GM06990 (cell line): ENCODE data around the gene UTS2.

Source experiments
- DNase-seq: peaks from one replicate; pipeline ENCODE4 v3.0.0-alpha.2; 2011; ENCODE audit not compliant: insufficient read length; ENCODE audit errors: extremely low read depth
- H3K27me3 ChIP-seq: replicated peaks from 2 replicates; pipeline ENCODE4 v1.6.0; 2011; ENCODE audit warnings: low read length; ENCODE audit not compliant: control insufficient read depth, insufficient read depth
- H3K36me3 ChIP-seq: 2 replicates; pipeline ENCODE4 v1.5.1; 2011; ENCODE audit warnings: low read length; ENCODE audit not compliant: control insufficient read depth, insufficient read depth
- H3K4me3 ChIP-seq: replicated peaks from 2 replicates; pipeline ENCODE4 v1.5.1; 2011; ENCODE audit warnings: low read depth, mild to moderate bottlenecking, control low read depth, low read length
- TF ChIP-seq, protein P1 (sequence below): IDR thresholded peaks from 2 replicates; pipeline ENCODE4 v1.5.1; 2011; ENCODE audit warnings: low read length, control low read depth, mild to moderate bottlenecking, inconsistent platforms; ENCODE audit not compliant: insufficient read depth, poor library complexity, severe bottlenecking

UTS2 gene

DNA sequence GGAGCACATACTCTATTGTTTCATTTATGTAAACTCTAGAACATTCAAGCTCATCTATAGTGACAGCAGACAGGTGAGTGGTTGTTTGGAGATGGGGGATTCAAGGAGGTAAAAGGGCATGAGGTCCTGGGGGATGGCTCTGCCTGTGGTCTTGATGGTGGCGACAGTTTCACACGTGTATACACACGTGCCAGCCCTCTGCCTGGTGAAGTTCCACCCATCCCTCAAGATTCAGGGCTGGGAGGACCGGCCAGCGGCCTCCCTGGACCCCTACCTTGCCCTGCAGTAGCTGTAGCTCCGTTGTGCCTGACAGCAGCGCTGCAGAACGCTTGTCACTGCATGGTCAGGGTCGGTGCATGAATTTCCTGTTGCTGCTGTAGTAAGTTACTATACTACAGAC lies 38.9 kb upstream of the UTS2 start:
- TF ChIP-seq, protein P1, sequence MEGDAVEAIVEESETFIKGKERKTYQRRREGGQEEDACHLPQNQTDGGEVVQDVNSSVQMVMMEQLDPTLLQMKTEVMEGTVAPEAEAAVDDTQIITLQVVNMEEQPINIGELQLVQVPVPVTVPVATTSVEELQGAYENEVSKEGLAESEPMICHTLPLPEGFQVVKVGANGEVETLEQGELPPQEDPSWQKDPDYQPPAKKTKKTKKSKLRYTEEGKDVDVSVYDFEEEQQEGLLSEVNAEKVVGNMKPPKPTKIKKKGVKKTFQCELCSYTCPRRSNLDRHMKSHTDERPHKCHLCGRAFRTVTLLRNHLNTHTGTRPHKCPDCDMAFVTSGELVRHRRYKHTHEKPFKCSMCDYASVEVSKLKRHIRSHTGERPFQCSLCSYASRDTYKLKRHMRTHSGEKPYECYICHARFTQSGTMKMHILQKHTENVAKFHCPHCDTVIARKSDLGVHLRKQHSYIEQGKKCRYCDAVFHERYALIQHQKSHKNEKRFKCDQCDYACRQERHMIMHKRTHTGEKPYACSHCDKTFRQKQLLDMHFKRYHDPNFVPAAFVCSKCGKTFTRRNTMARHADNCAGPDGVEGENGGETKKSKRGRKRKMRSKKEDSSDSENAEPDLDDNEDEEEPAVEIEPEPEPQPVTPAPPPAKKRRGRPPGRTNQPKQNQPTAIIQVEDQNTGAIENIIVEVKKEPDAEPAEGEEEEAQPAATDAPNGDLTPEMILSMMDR: no peak
- no peaks in the 10 kb centered on the region for H3K27me3 ChIP-seq
- DNase-seq: no peak
- no peak overlapping the region for H3K4me3 ChIP-seq
- H3K36me3 ChIP-seq: no peaks in the 10 kb centered on the region

DNA sequence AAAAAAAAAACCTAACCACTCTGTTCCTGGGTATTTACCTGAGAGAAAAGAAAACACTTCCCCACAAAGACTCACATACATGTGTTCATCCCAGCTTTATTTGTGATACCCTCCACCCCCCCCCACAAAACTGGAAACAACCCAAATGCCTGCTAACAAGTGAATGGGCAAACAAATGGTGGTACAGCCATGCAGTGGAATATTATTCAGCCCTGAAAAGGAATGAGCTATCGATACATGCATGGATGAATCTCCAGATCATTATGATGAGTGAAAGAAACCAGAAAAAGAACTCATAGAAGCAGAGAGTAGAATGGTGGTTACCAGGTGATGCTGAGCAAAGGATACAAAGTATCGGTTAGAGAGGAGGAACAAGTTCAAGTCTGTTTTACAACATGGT lies 38.0 kb upstream of the UTS2 start:
- TF ChIP-seq, protein P1: no peak

DNA sequence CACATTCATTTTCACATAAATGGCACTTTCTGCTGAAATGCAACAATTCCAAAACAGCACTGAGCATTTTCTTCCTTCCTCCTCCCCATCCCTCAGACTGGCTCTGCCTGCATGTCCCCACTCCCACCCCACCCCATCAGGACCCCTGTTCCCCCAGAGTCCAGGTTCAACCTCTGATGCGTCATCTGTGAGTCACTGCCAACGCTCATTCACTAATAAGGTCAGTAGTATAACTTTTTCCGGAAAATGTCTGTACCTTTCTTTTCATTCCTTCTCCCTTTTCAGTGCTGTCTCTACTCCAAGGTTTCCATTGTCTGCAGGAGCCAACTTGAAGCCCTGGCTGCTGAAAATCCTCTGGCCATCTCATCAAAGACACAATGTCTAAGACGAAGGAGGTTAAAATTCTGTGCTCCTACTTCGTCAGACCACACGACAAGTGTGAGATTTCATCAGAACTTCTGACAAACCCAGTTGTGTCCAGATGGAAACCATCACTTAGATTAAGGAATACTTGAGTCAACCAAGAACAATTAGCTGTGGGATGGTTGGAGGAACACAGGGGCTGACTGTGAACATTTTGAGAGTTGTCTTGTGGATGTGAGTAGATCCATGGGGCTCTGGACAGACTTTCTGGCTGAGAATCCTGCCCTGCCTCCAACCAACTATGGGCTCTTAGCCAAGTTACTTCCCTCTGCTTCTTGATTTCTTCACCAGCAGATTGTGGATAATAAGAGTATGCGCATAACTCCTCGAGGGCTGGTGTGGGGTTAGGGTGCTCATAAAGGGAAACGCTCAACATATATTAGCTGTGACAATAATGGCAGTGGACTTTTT lies 35.6 kb upstream of the UTS2 start:
- Histone ChIP-seq H3K4me3 (no peak overlapping the region), H3K27me3 (no peaks in the 10 kb centered on the region), H3K36me3 (no peaks in the 10 kb centered on the region)
- no peak for DNase-seq
- TF ChIP-seq, protein P1: no peak

More for the DNA sequence above, 38.0 kb upstream of the UTS2 start:
- Histone ChIP-seq H3K36me3 (no peaks in the 10 kb centered on the region), H3K27me3 (no peaks in the 10 kb centered on the region), H3K4me3 (no peak overlapping the region)
- DNase-seq: no peak

DNA sequence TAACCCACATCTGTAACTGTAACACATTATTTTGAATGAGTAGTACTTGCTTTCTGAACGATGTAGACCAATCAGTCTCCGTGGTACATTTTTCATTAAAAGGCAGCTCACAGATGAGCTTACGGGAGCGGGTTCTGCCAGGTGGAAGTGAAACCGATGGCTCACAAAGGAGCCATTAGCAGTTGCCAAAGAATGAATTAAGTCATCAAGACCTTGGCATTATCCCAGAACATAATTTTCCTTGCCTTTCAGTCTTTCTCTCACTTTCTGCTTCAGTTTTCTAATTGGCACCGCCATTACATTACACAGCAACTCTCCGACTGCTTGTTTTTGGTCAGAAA lies 33.5 kb upstream of the UTS2 start:
- H3K4me3 ChIP-seq: no peak overlapping the region
- DNase-seq: no peak
- TF ChIP-seq, protein P1: no peak
- no peaks in the 10 kb centered on the region for H3K27me3 ChIP-seq
- no peaks in the 10 kb centered on the region for H3K36me3 ChIP-seq

DNA sequence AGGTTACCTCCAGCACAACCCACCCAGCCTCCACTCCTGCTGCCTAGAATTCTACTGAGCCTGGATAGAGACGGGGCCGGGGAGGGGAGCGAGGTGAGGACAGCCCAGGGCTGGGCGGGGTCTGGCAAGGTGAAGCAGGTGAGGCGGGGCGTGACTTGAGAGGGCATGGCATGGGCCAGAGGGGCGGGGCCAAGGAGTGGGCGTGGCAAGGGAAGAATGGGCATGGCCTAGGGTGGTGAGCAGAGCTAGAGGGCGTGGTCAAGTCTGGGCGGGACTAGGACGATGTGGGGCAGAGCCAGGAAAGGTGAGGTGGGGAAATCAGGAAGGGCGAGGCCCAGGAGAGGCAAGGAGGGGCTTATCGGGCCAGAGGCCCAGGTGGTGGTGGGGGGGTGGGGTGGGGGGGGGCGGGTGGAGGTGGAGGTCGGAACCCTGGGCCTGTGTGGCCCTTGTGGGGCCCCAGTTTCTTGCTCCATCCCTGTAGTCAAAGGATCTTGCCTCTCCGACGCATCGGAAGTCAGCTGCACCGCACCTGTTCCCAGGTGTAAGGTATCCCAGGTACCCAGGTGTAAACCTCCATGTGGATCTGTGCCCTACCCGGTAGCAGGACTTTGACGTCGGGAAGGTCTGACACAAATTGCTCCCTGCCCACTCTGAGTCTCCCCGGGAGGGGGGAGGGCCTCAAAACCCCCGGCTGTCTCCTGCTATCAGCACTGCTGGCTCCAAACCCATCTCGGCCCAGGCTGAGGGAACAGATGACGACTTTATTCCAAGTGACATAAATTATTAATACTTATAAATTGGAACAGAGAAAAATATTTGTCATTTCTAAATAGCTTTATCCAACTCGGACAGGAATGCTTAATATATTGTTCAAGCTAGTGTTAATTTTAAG lies 32.9 kb upstream of the UTS2 start:
- H3K36me3 ChIP-seq: no peaks in the 10 kb centered on the region
- peak; percentile 37 for DNase-seq
- H3K27me3 ChIP-seq: no peaks in the 10 kb centered on the region
- no peak overlapping the region for H3K4me3 ChIP-seq
- TF ChIP-seq, protein P1: no peak
